GM18498 (cell line): ENCODE measurements around the gene C2orf81.

Experiments used
- ATAC-seq: cut with Tn5 transposase; IDR thresholded peaks from one replicate; pipeline ENCODE4 v1.9.1; 2021; ENCODE audit warnings: mild to moderate bottlenecking, moderate library complexity; ENCODE audit not compliant: unreplicated experiment

The C2orf81 gene

DNA sequence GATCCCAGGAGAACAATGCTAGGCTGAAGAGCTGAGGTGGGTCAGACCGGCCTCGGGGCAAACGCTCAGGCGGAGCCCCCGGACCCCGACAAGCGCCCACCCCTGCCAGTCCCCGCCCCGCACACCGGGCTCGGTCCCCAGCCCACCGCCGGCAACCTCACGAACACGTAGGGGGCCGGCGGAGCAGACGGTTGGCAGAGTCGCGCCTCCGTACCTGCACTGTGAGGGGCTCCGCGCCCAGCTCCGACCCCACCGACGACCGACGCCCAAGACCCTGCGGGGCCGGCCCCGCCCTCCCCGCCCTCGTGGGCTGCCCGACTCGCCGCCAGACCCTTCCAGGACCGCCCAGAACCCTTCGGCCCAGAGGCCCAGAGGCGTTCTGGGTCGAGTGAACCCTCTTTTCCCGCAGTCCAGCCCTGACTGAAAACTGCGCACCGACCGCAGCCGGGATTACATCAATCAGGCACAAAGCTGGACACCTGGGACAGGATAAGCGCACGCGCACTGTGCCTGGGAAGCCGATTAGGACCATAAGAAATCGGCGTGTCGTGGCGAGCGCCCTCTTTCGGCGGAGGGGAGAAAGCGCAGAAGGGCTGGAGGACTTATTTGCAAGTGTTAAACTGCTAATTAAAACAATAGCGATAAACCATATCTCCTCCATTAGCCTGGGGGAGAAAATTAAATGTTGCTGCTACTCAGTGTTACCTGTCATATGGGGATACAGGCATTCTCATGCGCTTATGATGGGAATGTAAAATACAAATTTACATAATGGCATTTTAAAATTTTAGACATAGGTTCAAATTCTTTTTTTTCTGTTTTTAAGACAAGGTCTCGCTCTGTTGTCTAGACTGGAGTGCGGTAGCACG lies 29.6 kb downstream of the C2orf81 start:
- peak; percentile 72 for ATAC-seq

DNA sequence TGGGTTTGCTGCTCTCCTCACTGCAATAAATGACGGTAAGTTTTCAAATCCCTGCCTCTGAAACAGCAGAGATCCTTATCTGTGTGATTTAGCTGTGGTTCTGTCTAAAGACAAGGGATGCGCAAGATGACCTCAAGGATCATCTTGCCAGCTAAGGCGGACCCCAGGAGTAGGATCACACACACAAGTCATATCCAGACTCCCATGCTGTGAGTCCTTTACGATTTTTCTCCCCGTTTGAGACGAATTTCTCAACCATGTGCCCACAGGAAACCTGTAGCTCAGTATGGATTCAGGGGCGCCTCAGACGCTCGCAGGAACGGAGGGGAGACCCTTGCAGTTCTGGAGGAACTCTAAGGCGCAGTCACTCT lies 30.2 kb downstream of the C2orf81 start:
- ATAC-seq, result peak; percentile 27

DNA sequence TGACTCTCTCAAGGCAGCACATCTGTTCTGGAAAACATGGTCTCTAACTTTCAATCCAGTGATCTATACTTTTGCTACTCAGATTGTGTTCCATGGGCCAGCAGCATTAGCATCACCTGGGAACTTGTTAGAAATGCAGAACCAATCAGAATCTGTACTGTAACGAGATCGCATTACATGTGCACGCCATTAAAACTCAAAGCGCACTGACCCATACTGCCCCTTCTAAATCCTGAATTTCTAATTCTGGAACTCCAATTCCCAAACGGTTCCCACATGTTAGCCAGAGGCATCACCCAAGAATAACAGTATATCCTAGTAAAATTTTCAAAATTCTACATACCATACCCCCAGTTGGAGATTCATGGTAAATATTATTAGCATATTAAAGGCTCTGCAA lies 30.8 kb downstream of the C2orf81 start:
- ATAC-seq, result no peak

DNA sequence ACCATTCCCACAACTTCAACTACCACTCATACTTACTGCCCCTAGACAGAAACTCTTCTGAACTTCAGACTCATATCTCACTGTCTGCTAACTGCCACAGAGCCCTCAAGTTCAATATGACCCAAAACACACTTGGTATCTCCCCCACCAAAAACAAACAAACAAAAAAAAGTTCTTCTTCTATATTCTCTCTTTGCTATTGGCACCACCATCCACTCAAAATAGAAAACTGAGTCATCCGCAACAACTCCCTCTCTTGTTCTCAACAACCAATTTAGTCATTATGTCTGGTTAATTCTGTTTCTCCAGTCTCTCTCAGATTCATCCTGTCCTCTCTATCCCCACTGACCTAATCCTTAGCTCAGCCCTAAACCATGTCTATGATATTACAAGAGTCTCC lies 34.1 kb downstream of the C2orf81 start:
- no peak for ATAC-seq

DNA sequence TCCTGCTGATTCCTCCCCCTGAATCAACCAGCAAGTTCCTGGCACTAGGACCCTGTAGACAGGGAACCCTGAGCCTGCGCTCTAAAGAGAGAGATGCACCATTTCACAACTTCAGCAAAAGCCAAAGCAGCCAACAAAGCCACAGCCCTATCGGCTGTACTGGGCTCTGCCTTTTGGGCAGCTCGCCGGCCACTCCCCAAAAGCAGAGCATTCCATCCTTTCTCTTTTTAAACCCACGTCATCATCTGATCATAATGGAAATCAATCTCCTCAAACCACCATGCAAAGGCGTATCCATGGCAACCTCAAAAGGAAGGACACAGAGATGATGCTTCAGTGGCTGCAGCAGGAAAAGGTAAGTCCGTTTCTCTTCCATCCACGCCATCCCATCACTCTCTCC lies 36.0 kb downstream of the C2orf81 start:
- ATAC-seq, result no peak

DNA sequence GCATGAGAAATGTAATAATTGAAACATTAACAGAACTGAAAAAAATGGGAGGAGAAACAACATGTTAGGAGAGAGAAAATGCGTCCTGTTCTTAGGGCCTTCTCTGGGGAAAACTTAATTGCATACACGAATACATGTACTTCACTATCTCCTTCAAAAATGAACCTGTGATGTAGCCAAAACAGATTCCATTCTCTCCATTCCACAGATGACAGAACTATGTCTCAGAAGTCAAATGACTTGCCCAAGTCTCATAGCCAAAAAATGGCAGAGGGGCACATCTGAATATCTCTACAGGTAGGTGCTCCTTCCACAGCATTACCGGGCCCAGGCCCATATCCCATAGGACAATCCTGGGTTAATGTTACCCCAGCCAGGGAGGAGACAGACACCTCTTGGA lies 37.4 kb downstream of the C2orf81 start:
- ATAC-seq, result no peak

DNA sequence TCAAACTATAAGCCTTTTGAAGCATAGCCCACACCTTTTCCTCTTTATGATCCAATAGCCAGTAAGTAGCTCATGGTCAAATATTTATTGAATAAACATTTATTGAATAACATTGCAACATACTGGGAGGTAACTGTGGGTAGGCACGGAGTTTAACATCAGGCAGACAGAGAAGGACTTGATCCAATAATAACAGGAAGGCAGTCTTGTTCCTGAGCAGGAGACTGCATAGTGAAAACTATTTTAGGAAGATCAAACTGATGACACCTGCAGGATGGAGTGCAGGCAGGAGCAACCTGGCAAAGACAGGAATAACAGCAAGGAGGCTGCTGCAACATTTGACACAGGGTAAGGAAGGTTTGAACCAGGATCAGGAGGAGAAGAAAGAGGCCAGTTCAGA lies 38.2 kb downstream of the C2orf81 start:
- no peak for ATAC-seq

DNA sequence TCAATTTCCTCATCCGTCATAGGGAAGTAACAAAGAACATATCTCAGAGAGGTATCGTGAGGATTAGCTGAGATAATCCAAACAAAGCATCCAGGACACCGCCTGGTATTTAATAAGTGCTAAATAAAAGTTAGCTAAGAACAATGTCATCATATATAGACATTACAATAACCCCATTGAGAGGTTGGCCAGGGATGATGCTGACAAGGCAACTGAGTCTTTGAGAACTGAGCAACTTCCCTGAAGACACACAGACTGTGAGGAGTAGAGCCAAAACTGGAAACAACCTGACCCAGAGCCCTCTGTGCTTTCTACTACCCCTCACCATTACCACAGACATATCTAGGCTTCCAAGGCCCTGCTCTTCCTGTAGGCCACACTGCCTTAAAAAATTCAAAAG lies 39.7 kb downstream of the C2orf81 start:
- ATAC-seq, result no peak

DNA sequence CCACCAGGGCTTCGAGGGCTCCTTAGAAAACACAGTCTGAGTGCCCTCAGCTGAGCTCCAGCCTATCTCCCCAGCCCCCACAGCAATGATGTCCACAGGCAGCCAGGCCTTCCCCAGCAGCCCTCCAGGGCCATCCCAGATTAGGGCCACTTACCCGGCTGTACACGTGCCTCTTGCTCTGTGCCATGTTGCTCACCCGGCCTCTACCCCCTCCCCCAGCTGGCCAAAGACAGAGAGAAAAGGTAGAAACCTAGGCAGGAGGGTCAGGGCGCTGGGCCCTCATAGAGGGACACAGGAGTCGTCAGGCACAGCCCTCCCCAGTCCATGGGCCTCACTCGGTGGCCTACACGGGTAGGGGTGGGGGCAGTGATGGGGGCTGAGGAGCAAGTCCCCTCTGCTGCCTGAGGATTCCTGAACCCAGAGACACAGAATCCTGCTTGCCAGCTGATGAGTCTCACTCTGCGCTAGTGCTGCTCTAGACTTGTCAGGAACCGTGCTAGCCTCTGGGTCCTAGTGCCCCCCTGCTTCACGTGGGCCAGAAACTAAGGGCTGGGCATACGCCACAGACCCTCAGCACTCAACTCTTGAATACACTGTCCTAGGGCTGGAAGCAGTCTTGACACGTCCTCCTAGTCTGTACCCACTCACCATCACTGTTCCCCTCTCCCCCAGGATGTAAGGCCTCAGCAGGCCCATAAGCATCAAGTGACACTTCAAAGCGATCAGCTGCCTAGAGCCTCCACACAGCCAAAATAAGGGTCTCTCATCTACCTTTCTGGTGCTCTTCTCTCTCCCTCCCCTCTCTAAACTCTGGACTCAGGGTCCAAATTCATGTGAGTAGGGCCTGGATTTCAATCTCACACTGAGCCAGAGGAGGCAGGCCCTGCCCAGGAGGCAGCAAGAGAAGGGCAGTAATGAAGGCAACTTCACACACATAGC lies 41.3 kb downstream of the C2orf81 start, which contains the start of gene DCTN1:
Gene DCTN1 (minus strand): TSS at position 461 of the 939 bp plus-strand sequence. CDS start 274 bp downstream, at position 187.
- peak; percentile 47 for ATAC-seq

DNA sequence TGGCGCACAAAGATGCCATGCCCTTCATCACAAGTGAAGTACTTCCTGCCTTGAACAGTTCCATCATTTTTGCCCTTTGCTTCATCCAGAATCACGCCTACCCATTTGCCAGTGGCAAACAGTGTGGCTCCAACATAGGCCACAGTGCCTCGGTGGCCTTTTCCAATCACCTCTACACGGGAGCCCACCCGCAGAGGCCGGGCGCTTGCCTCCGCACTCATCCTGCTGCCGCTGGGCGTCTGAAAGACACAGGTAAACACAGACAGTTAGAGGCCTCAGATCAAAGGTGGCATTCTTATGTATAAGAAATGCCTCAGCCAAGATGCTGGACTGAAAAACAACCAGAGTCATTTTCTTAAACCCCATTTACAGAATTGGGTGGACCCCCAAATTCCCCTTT lies 43.4 kb downstream of the C2orf81 start:
- ATAC-seq, result no peak

DNA sequence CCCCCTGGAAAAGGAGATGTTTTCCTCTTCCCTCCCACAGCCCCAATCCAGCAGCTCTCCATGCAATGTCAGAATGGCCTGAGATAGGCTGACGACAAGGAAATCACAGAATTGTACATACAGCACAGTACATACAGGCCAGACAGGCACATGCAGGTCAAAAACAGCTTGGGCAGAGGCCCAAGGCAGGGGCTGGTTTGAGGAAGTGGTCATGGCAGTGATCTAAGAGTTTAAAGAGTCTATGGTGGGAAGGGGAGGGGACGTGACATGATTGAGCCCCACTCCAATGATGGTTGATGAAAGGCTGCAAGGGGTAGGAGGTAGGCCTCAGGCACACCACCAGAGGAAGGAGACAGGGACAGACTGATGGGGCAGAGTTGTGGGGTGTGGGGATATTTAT lies 45.6 kb downstream of the C2orf81 start:
- no peak for ATAC-seq

DNA sequence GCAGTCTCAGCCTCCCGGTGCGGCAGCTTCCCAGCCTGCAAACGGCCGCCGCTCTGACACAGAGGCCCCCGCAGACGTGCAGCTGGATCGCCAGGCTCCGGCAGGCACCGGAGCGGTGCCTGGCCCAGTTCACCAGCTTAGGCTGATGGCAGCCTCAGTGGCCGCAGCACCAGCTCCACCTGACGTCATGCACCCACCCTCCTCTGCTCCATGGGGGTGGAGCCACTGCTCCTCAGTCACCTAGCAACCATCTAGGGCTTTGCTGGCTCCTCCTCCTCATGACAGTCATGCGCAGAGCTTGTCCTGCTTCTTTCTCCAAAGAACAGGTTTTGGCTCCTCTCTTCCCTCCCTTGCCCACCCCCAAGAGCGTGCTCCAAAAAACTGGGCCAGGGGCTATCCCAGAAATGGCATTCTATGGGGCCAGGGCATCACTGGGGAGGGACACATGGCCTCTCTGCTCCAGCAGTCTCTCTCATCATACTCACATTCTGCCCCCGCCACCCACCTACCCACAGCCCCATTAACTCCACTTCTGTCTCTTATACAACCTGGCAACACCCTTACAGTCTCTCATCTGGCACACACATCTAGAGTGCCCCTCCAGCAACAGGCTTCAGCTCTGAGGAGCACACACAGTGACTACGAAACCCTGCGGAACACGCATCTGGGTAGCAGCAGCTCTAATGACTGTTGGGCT lies 46.8 kb downstream of the C2orf81 start:
- no peak for ATAC-seq

DNA sequence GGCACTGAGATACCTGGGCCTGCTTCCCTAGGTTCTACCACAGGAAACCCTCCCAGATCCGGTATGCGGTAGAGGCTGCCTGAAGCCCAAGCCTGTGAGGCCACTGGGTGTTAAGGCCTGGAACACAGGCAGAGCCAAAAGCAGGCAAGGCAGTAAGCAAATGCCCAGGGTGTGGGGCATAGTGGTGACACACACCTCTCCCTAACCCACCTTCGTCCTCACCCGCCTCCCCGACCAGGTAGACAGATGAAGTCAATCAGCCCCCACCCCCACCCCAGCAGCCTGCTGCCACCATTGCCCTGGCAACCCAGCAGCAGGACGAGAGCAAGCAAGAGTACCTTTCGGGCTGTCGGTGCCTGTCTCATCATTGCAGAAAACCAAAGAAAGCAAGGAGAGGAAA lies 47.4 kb downstream of the C2orf81 start:
- no peak for ATAC-seq

DNA sequence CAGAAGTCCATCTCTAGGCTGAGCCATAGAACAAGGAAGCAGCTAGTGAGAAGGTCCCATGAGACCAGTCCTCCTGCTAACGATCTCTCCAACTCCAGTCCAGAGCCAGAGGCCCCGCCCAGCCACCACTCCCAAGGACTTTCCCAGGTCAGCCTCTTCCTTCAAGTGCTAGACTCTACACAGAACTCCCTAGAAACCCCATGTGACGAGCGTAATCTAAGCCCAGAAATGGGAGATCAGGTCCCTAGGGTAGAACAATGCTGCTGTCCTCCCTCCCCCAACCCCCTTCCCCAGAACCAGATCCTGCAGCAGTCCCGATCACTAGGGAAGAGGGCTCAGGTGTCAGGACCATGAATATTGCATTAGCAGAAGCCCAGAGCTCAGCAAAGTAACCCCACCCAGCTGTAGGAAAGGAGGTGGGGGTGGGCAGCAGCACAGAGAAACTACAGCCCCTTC lies 48.2 kb downstream of the C2orf81 start:
- ATAC-seq, result no peak

DNA sequence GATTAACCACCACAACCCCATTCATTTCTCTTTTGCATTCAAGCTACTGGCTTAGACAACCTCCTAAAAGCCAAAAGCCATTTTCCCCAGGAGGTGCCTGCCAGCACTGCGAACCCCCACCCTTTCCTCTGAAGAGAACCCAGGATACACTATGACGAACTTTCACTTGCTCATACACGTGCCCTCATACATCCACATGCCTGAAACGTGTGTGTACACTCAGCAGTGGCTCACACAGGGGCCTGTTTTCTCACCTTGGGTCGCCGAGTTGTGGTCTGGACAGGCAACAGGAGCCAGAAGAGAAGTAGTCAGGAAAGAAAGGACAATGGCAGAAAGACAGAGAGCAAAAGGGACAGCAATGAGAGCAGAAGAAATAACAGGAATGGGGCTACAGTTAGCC lies 48.7 kb downstream of the C2orf81 start:
- ATAC-seq, result no peak

DNA sequence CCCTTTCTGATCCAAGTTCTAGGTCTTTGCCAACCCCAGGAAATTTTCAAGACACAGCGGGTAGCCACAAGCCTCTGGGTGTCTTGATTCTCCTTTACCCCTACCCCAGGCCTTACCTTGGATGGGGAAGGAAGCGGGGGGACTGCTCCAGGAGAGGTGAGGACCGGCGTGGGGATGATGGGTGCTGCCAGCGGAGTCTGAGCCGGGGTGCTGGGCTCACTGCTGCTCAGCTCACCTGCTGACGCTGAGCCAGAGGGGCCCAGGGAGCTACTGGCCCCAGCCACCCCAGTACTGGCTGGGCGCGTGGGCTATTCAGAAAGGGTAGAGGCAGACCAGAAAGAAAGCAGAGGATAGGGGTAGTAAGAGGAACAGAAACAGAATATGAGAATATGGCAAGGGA lies 50.0 kb downstream of the C2orf81 start:
- no peak for ATAC-seq

DNA sequence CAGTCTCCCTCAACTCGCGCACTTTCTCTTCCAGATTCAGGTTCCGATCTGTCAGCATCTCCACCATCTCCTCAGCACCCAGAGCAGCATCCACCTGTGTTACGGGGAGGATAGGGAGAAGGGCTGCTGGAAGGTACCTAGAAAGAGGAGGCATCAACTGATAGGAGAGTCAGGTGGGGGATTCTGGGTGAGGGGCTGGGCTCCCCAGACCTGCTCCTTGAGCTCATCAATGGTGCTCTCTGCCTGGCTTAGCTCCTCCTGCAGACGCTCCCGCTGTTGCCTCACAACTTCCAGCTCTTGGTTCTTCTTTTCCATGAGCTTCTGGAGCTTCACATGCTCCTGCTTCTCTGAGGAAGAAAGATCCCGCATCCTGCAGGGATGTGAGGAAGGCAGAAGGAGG lies 51.4 kb downstream of the C2orf81 start:
- no peak for ATAC-seq

DNA sequence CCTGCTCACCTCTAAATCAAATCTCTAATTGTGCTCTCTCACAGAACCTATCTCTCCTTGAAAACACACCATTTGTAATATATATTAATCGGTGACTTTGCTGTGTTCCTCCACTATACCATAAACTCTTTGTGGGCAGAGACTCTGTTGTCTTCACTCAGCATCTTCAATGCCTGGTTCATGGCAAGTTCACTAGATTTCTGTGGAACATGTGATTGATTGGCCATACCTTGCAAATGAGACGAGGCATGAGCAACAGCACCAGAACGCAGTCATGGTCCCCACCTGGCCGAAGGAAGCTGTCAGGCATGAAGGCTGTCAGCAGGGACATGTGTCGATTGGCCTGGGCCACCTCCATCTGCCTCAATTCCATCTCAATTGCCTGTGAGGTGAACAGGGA lies 52.9 kb downstream of the C2orf81 start:
- no peak for ATAC-seq

DNA sequence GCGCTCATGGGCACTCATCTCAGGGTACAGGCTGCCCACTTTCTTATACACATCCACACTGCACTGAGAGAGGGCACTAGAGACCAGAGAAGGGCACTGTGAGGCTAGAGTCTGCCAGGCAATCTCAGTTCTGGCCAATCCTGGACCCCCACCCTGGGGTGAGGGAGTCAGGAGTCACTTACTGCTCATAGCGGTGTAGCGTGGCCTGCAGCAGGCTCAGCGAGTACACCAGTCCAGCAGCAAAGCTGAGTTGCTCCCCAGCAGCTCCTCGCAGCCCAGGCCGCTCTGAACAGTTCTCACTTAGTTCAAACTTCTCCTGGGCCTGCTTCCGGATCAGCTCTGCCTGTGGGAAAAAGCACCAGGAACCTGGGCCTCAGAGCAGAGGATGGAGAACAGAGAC lies 53.6 kb downstream of the C2orf81 start:
- no peak for ATAC-seq

DNA sequence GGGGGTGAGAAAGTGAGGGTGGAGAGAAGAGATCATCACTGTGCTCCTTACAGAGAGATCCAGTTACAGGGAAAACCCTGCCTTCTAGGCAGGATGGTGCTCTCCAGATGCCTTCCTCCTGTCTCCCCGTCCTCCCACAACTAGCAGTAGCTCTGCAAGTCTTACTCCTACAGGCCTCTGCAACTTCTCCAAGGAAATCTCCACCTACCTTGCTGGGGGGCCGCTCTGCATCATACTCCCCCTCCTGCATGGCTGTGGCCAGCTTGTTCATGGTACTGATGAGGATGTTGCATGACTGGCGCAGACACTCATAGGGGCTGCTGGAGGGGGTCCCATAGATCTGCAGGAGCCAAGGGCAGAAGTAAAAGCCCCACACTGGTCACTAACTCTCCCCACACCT lies 55.4 kb downstream of the C2orf81 start:
- ATAC-seq, result no peak
